HG03439 (cell line): ENCODE measurements around the gene ITGAL.
A peak's percentile ranks its signal among the peaks of the same experiment; 100 is the strongest.
"Not testable (repeated sequence)": the region's sequence is repeated elsewhere in the genome, so short reads cannot be mapped to it uniquely, and the experiment has no call there.

ENCODE experiments used
- ATAC-seq: cut with Tn5 transposase; IDR thresholded peaks from one replicate; pipeline ENCODE4 v1.9.1; 2021; ENCODE audit warnings: mild to moderate bottlenecking, moderate library complexity; ENCODE audit not compliant: unreplicated experiment

Gene ITGAL

DNA sequence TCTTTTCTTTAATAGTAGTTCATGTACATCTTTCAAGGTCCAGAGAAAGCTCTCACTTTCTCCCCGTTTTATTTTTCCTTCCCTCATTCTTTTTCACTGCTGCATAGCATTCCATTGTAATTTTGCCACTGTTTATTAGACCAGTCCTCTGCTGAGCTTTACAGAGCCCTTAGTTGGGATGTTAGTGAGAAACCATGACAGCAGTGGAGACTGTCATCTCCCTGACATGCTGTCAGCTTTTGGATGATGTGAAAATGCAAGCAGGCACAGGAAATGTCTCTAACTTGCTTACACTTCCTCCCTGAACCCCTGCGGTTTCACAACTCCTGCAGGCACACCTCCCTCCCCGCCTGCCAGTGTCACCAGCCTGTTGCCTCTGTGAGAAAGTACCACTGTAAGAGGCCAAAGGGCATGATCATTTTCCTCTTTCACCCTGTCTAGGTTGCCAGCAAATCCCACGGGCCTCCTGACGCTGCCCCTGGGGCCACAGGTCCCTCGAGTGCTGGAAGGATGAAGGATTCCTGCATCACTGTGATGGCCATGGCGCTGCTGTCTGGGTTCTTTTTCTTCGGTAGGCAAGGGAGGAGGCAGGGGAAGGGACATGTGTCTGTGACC, at the start of gene ITGAL:
Gene ITGAL, plus strand, starts transcription at position 415 of the 615 bp plus-strand sequence. Its CDS starts 96 bp downstream, at position 511.
- peak; percentile 43 for ATAC-seq

GRCh38 chr16:30428055-30428454, 44.5 kb upstream of the ITGAL start:
- ATAC-seq, result no peak

- no peak for ATAC-seq
Observed at GRCh38 chr16:30429418-30429677, 43.2 kb upstream of the ITGAL start.

DNA sequence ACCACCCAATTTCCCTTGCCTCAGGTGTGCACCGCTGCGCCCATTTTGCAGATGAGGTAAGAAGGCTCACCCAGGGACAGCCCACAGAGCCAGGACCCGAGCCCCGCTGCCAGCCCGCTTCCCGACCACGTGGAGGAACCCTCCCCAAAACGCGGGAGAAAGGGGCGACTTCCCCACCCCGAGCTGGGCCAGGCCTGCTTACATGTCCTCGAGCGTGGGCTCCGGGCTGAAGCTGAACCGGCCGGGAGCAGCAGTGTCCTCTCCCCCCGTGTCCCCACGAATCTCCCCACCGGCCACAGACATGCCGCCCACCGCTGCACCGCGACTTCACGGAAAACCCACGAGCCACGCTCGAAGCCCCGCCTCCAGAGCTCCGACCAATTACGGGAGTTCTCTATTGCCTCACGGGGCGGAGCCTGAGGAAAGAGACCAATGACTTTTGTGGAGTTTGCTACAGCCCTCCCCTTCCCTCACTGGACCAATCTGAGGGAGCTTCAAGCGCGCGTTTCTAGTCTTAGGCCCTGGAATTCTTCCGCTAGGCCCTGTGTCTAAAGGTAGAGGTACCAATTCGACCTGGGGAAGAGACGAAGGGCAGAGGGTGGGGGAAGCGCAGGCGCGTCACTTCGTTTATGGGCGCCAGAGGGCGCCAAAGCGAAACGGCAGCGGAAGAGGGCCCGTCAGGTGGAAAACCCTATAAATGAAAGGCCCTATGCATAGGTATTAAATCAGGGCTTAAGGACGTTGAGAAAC, 42.7 kb upstream of the ITGAL start, which contains the start of gene DCTPP1:
Gene DCTPP1, minus strand, starts transcription at position 353 of the 750 bp plus-strand sequence. Its CDS starts 50 bp downstream, at position 303.
- ATAC-seq, result peak; percentile 98

GRCh38 chr16:30430428-30430970, 42.0 kb upstream of the ITGAL start:
- peak; percentile 14 for ATAC-seq

DNA sequence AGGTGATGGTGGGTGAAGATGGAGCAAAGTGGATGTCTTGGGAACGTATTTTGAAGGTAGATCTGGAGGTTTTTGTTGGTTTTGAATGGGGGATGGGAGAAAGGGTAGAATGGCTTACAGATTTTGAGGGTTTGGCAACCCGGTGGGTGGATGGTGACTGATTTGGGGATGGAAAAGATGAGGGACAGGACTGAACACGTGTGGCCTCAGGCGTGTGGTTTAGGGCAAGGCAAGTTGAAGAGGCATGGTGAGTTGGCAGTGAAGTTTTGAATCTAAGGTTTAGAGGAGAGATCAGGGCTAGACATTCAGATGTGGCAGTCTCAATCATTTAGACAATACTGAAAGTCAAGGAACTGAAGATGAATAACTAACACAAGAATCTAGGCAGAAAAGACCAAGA, 37.7 kb upstream of the ITGAL start:
- ATAC-seq, result no peak

DNA sequence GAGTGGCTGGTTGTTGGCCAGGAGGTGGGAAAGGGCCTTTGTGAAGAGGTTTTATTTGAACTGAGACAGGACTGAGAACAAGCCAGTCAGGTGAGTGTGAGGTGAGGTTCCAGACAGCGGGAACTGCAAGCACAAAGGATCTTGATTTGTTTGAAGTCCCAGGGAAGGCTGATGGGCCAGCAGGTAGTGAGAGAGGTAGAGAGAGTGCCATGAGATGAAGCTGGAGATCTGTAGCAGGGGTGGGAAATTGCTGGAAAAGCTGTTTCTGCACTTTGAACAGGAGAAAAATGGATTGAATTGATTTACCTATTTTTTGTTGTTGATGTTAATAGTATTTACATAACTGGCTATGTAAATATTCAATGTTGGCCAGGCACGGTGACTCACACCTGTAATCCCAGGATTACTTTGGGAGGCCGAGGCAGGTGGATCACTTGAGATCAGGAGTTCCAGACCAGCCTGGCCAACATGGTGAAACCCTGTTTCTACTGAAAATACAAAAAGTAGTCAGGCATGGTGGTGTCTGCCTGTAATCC, 35.0 kb upstream of the ITGAL start:
- no peak for ATAC-seq

- ATAC-seq, result no peak
Observed at GRCh38 chr16:30438835-30439234, 33.7 kb upstream of the ITGAL start.

DNA sequence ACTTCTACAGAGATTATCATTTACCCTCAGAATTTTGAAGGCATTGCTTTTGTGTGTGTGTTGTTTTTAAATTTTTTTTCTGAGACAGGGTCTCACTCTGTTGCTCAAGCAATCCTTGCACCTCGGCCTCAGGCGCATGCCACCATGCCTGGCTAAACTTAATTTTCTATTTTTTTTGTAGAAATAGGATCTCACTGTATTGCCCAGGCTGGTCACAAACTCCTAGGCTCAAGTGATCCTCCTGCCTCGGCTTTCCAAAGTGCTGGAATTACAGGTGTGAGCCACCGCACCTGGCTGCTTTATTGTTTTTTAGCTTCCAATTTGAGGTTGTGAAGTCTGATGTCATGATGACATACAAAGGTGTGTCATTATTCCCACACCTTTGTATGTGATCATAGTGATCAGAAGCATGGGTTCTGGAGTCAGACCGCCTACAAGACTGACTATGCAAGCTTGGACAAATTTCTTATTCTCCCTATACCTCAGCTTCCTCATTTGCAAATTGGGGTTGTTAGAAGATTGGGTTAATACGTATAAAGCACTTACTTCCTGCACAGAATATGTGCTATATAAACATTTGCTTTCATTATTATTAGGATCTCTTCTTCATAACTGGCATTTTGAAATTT, 32.7 kb upstream of the ITGAL start:
- no peak for ATAC-seq

- ATAC-seq, result no peak
Observed at GRCh38 chr16:30443631-30444030, 28.9 kb upstream of the ITGAL start.

DNA sequence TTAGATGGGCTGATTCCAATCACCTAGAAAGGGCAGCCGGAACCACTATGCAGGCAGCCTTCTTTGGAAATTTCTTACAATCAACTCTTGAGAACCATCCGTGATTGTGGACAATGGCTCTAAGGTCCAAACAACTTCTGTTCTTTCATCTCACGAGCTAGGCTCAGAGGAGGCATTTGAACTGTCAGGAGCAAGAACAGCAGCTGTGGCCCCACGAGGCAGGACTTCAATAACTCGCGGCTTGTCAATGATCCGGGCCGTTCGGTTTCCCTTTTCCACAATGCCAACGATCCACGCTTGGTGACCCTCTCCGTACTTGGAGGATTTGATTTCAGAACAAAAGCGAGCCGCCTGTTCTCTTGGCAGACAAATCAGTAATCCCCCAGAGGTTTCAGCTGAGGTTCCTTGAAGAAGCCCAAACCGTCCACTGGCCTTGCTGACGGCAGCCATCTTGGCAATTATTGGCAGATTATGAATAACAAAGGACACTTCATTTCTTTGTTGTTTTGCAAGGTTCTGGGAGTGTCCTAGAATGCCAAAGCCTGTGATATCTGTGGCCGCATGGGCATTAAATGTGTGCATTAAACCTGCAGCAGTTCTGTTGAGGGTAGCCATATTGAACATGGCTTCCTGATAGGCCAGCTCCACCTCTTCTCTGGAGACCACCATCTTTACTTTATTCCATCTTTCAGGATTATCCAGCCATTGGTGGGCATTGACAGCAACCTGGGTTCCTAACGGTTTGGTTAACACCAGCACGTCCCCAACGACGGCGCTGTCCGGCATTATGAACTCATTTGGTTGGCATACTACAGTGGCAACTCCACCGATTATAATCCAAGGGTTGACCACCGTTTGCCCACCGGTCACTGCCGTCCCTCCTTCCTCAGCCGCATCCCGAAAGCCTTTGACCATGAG, 28.1 kb upstream of the ITGAL start:
- no peak for ATAC-seq

GRCh38 chr16:30445149-30445407, 27.5 kb upstream of the ITGAL start:
- ATAC-seq, result no peak

DNA sequence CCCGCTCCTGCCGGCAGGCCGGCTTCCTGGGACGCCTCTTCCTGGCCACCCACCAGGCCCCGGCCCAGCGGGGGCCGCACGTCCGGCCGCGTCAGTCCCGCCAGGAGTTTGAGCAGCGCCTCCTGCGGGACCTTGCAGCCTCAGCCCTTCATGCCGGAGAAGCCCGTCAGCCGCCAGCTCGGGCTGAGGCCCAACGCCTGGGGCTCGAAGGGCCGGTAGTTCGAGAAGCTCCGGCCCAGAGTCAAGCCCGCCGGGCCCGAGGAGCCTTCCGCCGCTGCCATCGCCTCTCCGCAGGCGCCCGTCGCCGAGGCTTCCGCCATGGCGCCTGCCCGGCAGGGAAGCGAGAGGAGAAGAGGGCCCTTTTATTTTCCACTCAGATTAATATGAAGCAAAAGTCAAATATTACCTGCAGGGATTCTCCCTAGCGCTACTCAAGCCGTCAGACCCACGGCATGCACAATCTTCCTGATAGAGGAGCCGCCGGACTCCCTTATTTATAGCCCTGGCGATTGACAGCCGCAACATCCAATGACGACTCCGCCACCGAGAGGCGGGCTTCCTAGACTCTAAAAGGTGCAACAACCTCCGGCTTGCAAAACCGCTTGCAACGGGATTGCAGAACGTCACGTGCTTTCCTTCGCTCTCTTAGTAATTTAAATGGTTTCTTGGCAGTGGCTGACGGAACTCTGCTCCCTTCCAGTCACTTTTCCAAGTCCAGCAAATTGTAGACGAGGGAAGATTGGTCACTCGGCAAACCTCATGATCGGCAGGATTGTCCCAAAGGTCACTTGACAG, 26.9 kb upstream of the ITGAL start, which contains the start of gene SEPHS2:
Gene SEPHS2, minus strand, starts transcription at position 467 of the 795 bp plus-strand sequence. Its CDS starts 147 bp downstream, at position 320.
- peak; percentile 84 for ATAC-seq

DNA sequence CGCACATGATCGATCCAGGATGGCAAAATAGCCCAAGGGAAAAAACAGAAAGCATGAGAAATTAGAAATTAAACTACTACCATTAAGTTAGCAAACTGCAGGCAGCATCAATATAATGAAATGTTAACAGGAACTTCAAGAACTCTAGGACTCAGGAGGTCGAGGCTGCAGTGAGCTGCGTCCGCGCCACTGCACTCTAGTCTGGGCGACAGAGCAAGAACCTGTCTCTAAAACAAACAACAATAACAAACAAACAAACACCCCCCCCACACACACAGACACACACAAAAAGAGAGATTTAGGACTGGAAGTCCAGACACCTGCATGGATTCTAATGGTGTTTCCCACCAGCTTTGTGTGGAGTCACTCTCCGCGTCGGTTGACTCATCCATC, 26.3 kb upstream of the ITGAL start:
- no peak for ATAC-seq

GRCh38 chr16:30447512-30448226, 24.9 kb upstream of the ITGAL start:
- no peak for ATAC-seq

DNA sequence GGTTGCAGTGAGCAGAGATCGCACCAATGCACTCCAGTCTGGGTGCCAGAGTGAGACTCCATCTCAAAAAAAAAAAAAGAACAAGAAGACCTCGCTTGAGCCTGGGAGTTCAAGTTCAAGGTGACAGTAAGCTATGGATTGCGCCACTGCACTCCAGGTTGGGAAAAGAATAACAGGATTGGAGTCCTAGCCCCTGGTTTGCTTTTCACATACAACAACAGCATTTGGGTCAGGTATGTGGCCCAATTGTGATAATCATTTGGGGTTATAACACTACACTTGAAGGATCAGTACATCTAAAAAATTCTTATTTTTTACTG, 23.5 kb upstream of the ITGAL start:
- ATAC-seq, result no peak

- ATAC-seq, result not testable (repeated sequence)
Observed at GRCh38 chr16:30452709-30453580, 19.6 kb upstream of the ITGAL start.

GRCh38 chr16:30456302-30456701, 16.2 kb upstream of the ITGAL start:
- no peak for ATAC-seq

GRCh38 chr16:30457256-30457655, 15.3 kb upstream of the ITGAL start:
- no peak for ATAC-seq
